Measurements from ENCODE around the gene RNASEL.

- no peak for TF ChIP-seq CTCF (conservative IDR thresholded peaks at IDR 0.05)
- no peak for TF ChIP-seq ZFX (IDR thresholded peaks at IDR 0.05)
Measured at GRCh38 chr1:182628657-182629056, 39.6 kb upstream of the RNASEL start.

Data from C4-2B (cell line).